Mesodermal cell (in vitro differentiated cells): ENCODE measurements around the gene MADCAM1.

ENCODE experiments used
- H3K27ac ChIP-seq: 2 replicates; pipeline ENCODE4 v1.7.0; 2013; ENCODE audit warnings: mild to moderate bottlenecking, low read depth, low read length, moderate library complexity; ENCODE audit not compliant: severe bottlenecking
- H3K36me3 ChIP-seq: 2 replicates; pipeline ENCODE4 v1.7.1; 2013; ENCODE audit warnings: mild to moderate bottlenecking, low read length, moderate library complexity; ENCODE audit not compliant: control insufficient read depth, insufficient read depth
- H3K4me1 ChIP-seq: one replicate; pipeline ENCODE4 v1.7.1; 2013; ENCODE audit warnings: mild to moderate bottlenecking, low read length; ENCODE audit not compliant: insufficient read depth, control insufficient read depth, poor library complexity, severe bottlenecking
- H3K4me3 ChIP-seq: 2 replicates; pipeline ENCODE4 v1.7.0; 2013; ENCODE audit warnings: low read length, control low read depth, mild to moderate bottlenecking; ENCODE audit not compliant: insufficient read depth, poor library complexity, severe bottlenecking; ENCODE audit errors: extremely low read depth
- H3K9me3 ChIP-seq: 2 replicates; pipeline ENCODE4 v1.7.1; 2013; ENCODE audit warnings: mild to moderate bottlenecking, low read length, moderate library complexity; ENCODE audit not compliant: control insufficient read depth
- WGBS, 2 experiments: methylation state at CpG; one replicate each; pipeline ENCODE4 v1.1.5; 2013; ENCODE audit warnings: missing lambda C conversion rate in 2 of 2; ENCODE audit not compliant: insufficient coverage in 2 of 2; 5-methylcytosine and 5-hydroxymethylcytosine counted together

MADCAM1 gene

GRCh38 chr19:468587-469256 is 27.6 kb upstream of the MADCAM1 start:
- WGBS, 2 experiments, result 85 to 89% methylated on average over 21 of the region's 27 CpGs
- H3K27ac ChIP-seq, result no peak overlapping the region

GRCh38 chr19:469833-470232 is 26.5 kb upstream of the MADCAM1 start:
- H3K9me3 ChIP-seq, result no peaks in the 10 kb centered on the region
- no peaks in the 10 kb centered on the region for H3K4me1 ChIP-seq
- H3K27ac ChIP-seq, result no peak overlapping the region
- no peak overlapping the region for H3K4me3 ChIP-seq
- WGBS, 2 experiments, result 86 to 87% methylated on average over 4 to 5 of the region's 7 CpGs
- H3K36me3 ChIP-seq, result no peaks in the 10 kb centered on the region

More at GRCh38 chr19:468587-469256, 27.6 kb upstream of the MADCAM1 start:
- Histone ChIP-seq H3K36me3 (no peaks in the 10 kb centered on the region), H3K4me1 (no peaks in the 10 kb centered on the region), H3K4me3 (no peak overlapping the region), H3K9me3 (no peaks in the 10 kb centered on the region)

GRCh38 chr19:470701-471100 is 25.6 kb upstream of the MADCAM1 start:
- Histone ChIP-seq H3K36me3 (no peaks in the 10 kb centered on the region), H3K4me3 (no peak overlapping the region), H3K9me3 (no peaks in the 10 kb centered on the region), H3K4me1 (no peaks in the 10 kb centered on the region), H3K27ac (no peak overlapping the region)
- 90 to 93% methylated on average over 14 to 17 of the region's 20 CpGs for WGBS, 2 experiments

- Histone ChIP-seq H3K4me1 (no peaks in the 10 kb centered on the region), H3K9me3 (no peaks in the 10 kb centered on the region), H3K4me3 (no peak overlapping the region), H3K36me3 (no peaks in the 10 kb centered on the region), H3K27ac (no peak overlapping the region)
- 83 to 88% methylated on average over 12 to 17 of the region's 23 CpGs for WGBS, 2 experiments
These were observed 24.1 kb upstream of the MADCAM1 start for GRCh38 chr19:472005-472858.

- Histone ChIP-seq H3K9me3 (no peaks in the 10 kb centered on the region), H3K27ac (no peak overlapping the region), H3K36me3 (no peaks in the 10 kb centered on the region), H3K4me3 (no peak overlapping the region), H3K4me1 (no peaks in the 10 kb centered on the region)
- WGBS, 2 experiments, result 86 to 91% methylated on average over 43 to 57 of the region's 57 CpGs
These were observed 21.9 kb upstream of the MADCAM1 start for GRCh38 chr19:474126-475078.

GRCh38 chr19:475360-475759 is 20.9 kb upstream of the MADCAM1 start:
- H3K4me1 ChIP-seq, result no peaks in the 10 kb centered on the region
- WGBS, 2 experiments, result 95 to 96% methylated on average over 12 of the region's 13 CpGs
- H3K27ac ChIP-seq, result no peak overlapping the region
- H3K4me3 ChIP-seq, result no peak overlapping the region
- H3K9me3 ChIP-seq, result no peaks in the 10 kb centered on the region
- H3K36me3 ChIP-seq, result no peaks in the 10 kb centered on the region

- no peak overlapping the region for H3K27ac ChIP-seq
These were observed 17.9 kb upstream of the MADCAM1 start for GRCh38 chr19:478236-478903.

GRCh38 chr19:478976-479375 is 17.3 kb upstream of the MADCAM1 start:
- Histone ChIP-seq H3K36me3 (no peaks in the 10 kb centered on the region), H3K4me3 (no peak overlapping the region), H3K9me3 (peaks cover 8% of the 10 kb centered on the region), H3K27ac (no peak overlapping the region), H3K4me1 (no peaks in the 10 kb centered on the region)
- WGBS, 2 experiments, result 87 to 89% methylated on average over 13 to 14 of the region's 14 CpGs

More at GRCh38 chr19:478236-478903, 17.9 kb upstream of the MADCAM1 start:
- Histone ChIP-seq H3K4me1 (no peaks in the 10 kb centered on the region), H3K9me3 (peaks cover 8% of the 10 kb centered on the region), H3K4me3 (no peak overlapping the region), H3K36me3 (no peaks in the 10 kb centered on the region)
- 87 to 89% methylated on average over 25 to 26 of the region's 26 CpGs for WGBS, 2 experiments

- Histone ChIP-seq H3K9me3 (peaks cover 8% of the 10 kb centered on the region), H3K27ac (no peak overlapping the region), H3K36me3 (no peaks in the 10 kb centered on the region), H3K4me3 (no peak overlapping the region), H3K4me1 (peaks cover 4% of the 10 kb centered on the region)
- WGBS, 2 experiments, result 47 to 48% methylated on average over 24 to 36 of the region's 36 CpGs
These were observed 16.1 kb upstream of the MADCAM1 start for GRCh38 chr19:480016-480855.
